ENCODE measurements around the gene CLCNKA. TPM values are rescaled to one million over a fixed set of nuclear protein-coding genes. Genes with fewer than 3 reads are reported as not detected.

Gene CLCNKA
- 1.5 to 2.7 TPM (median 2.7 TPM) in 3 replicates for total RNA-seq (2021)
- percentile 23 among the genes with signal in this experiment for Bru-seq, nascent RNA
- long read RNA-seq, experiment 1, partial matches to known transcripts = 1 of 4 reads
- long read RNA-seq, experiment 1, other reads (novel, unspliced or antisense) = 3 of 4 reads
- long read RNA-seq, experiment 2, partial matches to known transcripts = 0 of 1 reads
- long read RNA-seq, experiment 2, other reads (novel, unspliced or antisense) = 1 of 1 reads
- long read RNA-seq, experiment 3, partial matches to known transcripts = 0 of 1 reads
- long read RNA-seq, experiment 3, other reads (novel, unspliced or antisense) = 1 of 1 reads

GRCh38 chr1:16021681-16022080 is at the start of gene CLCNKA:
Gene CLCNKA (plus strand): TSS chr1:16022036. CDS start chr1:16022620, 584 bp downstream.
- Mint-ChIP-seq H3K27ac (no peak within 1 kb of the TSS), H3K36me3 (no peaks in the 10 kb centered on the region), H3K9me3 (no peaks in the 10 kb centered on the region), H3K4me1 (peaks cover 34% of the 10 kb centered on the region), H3K4me3 (no peak within 1 kb of the TSS), H3K27me3 (ENCODE audit: low read depth) (peaks cover 52% of the 10 kb centered on the region)
- DNase-seq (ENCODE audit: low spot score) = no peak
- CTCF ChIA-PET = interaction anchor here (0.6 kb wide), 1 partner anchor 22 kb away, joined by 4 read pairs; the partner anchor contains the start of gene CLCNKB
- no peak for ATAC-seq
- TF ChIP-seq, protein P1, sequence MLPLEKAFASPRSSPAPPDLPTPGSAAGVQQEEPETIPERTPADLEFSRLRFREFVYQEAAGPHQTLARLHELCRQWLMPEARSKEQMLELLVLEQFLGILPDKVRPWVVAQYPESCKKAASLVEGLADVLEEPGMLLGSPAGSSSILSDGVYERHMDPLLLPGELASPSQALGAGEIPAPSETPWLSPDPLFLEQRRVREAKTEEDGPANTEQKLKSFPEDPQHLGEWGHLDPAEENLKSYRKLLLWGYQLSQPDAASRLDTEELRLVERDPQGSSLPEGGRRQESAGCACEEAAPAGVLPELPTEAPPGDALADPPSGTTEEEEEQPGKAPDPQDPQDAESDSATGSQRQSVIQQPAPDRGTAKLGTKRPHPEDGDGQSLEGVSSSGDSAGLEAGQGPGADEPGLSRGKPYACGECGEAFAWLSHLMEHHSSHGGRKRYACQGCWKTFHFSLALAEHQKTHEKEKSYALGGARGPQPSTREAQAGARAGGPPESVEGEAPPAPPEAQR (CRISPR knock-in tag; IDR thresholded peaks at IDR 0.05) = no peak
- POLR2A ChIA-PET = no interaction called here

DNA sequence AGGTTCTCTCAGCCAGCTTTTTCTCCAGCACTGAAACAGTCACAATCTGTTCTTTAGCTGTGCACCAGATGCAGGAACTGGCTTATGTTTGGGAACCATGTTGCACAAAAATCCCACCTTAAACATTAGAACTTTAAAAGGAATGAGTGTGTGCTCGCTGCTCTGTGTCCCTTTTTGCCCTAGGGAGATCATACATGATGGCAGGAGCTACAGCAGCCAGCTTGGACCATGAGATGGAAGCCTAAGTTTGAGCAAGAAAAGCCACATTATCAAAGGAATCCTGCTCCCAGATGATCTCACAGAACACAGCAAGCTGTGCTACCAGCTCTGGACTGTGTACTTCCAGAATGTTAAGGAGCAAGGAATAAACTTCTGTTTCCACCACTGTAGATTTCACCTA is 49.4 kb upstream of the CLCNKA start:
- peaks cover 15% of the 10 kb centered on the region for H3K9me3 Mint-ChIP-seq
- peaks cover 41% of the 10 kb centered on the region for H3K36me3 Mint-ChIP-seq
- POLR2A ChIA-PET = no interaction called here
- DNase-seq (ENCODE audit: low spot score) (no peak), ATAC-seq (no peak)
- H3K27ac Mint-ChIP-seq = no peak overlapping the region
- H3K4me3 Mint-ChIP-seq = no peak overlapping the region
- CTCF ChIA-PET = interaction anchor here (0.6 kb wide), 1 partner anchor 92 kb away, joined by 3 read pairs; no protein-coding TSS in a partner anchor
- H3K4me1 Mint-ChIP-seq = peaks cover 12% of the 10 kb centered on the region
- no peaks in the 10 kb centered on the region; the same call in 1 of the 2 replicates for H3K27me3 Mint-ChIP-seq (ENCODE audit: low read depth)
- TF ChIP-seq CBFB (CRISPR knock-in tag; IDR thresholded peaks at IDR 0.05; ENCODE audit: low read depth) (no peak), JAZF1 (CRISPR knock-in tag; IDR thresholded peaks at IDR 0.05) (no peak), ZNF138 (CRISPR knock-in tag; conservative IDR thresholded peaks at IDR 0.05) (no peak), ATF1 (CRISPR knock-in tag; IDR thresholded peaks at IDR 0.05) (no peak), ZNF416 (CRISPR knock-in tag; IDR thresholded peaks at IDR 0.05) (no peak), ZNF512 (CRISPR knock-in tag; IDR thresholded peaks at IDR 0.05; ENCODE audit: borderline replicate concordance) (no peak), MYBL2 (CRISPR knock-in tag; IDR thresholded peaks at IDR 0.05) (no peak), ZNF396 (CRISPR knock-in tag; IDR thresholded peaks at IDR 0.05; ENCODE audit: borderline replicate concordance) (no peak), STAT6 (CRISPR knock-in tag; conservative IDR thresholded peaks at IDR 0.05; ENCODE audit: low read depth) (no peak)
- TF ChIP-seq, protein P2, sequence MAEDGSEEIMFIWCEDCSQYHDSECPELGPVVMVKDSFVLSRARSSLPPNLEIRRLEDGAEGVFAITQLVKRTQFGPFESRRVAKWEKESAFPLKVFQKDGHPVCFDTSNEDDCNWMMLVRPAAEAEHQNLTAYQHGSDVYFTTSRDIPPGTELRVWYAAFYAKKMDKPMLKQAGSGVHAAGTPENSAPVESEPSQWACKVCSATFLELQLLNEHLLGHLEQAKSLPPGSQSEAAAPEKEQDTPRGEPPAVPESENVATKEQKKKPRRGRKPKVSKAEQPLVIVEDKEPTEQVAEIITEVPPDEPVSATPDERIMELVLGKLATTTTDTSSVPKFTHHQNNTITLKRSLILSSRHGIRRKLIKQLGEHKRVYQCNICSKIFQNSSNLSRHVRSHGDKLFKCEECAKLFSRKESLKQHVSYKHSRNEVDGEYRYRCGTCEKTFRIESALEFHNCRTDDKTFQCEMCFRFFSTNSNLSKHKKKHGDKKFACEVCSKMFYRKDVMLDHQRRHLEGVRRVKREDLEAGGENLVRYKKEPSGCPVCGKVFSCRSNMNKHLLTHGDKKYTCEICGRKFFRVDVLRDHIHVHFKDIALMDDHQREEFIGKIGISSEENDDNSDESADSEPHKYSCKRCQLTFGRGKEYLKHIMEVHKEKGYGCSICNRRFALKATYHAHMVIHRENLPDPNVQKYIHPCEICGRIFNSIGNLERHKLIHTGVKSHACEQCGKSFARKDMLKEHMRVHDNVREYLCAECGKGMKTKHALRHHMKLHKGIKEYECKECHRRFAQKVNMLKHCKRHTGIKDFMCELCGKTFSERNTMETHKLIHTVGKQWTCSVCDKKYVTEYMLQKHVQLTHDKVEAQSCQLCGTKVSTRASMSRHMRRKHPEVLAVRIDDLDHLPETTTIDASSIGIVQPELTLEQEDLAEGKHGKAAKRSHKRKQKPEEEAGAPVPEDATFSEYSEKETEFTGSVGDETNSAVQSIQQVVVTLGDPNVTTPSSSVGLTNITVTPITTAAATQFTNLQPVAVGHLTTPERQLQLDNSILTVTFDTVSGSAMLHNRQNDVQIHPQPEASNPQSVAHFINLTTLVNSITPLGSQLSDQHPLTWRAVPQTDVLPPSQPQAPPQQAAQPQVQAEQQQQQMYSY (CRISPR knock-in tag; IDR thresholded peaks at IDR 0.05) = no peak
- TF ChIP-seq, protein P3, sequence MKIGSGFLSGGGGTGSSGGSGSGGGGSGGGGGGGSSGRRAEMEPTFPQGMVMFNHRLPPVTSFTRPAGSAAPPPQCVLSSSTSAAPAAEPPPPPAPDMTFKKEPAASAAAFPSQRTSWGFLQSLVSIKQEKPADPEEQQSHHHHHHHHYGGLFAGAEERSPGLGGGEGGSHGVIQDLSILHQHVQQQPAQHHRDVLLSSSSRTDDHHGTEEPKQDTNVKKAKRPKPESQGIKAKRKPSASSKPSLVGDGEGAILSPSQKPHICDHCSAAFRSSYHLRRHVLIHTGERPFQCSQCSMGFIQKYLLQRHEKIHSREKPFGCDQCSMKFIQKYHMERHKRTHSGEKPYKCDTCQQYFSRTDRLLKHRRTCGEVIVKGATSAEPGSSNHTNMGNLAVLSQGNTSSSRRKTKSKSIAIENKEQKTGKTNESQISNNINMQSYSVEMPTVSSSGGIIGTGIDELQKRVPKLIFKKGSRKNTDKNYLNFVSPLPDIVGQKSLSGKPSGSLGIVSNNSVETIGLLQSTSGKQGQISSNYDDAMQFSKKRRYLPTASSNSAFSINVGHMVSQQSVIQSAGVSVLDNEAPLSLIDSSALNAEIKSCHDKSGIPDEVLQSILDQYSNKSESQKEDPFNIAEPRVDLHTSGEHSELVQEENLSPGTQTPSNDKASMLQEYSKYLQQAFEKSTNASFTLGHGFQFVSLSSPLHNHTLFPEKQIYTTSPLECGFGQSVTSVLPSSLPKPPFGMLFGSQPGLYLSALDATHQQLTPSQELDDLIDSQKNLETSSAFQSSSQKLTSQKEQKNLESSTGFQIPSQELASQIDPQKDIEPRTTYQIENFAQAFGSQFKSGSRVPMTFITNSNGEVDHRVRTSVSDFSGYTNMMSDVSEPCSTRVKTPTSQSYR (CRISPR knock-in tag; IDR thresholded peaks at IDR 0.05) = no peak
- TF ChIP-seq, protein P4, sequence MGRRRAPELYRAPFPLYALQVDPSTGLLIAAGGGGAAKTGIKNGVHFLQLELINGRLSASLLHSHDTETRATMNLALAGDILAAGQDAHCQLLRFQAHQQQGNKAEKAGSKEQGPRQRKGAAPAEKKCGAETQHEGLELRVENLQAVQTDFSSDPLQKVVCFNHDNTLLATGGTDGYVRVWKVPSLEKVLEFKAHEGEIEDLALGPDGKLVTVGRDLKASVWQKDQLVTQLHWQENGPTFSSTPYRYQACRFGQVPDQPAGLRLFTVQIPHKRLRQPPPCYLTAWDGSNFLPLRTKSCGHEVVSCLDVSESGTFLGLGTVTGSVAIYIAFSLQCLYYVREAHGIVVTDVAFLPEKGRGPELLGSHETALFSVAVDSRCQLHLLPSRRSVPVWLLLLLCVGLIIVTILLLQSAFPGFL (CRISPR knock-in tag; IDR thresholded peaks at IDR 0.05; ENCODE audit: borderline replicate concordance) = no peak
- TF ChIP-seq, protein P5, sequence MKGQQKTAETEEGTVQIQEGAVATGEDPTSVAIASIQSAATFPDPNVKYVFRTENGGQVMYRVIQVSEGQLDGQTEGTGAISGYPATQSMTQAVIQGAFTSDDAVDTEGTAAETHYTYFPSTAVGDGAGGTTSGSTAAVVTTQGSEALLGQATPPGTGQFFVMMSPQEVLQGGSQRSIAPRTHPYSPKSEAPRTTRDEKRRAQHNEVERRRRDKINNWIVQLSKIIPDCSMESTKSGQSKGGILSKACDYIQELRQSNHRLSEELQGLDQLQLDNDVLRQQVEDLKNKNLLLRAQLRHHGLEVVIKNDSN (CRISPR knock-in tag; IDR thresholded peaks at IDR 0.05) = no peak
- TF ChIP-seq, protein P1 (CRISPR knock-in tag; IDR thresholded peaks at IDR 0.05) = no peak
